Measurements from ENCODE around the gene PBX1. TPM values are rescaled to one million over a fixed set of nuclear protein-coding genes. Genes with fewer than 3 reads are reported as not detected.

The PBX1 gene
- total and polyA plus RNA-seq, 10 of the 15 experiments (the other 5 are each of a cell fraction or from before 2014, with no cell fraction given) = 0.05 to 0.28 (median 0.11) TPM; not detected in 5

- in situ Hi-C loops (cut with MboI) (no loop called here), intact Hi-C loops (cut with micrococcal nuclease; ENCODE audit: unreplicated experiment) (no loop called here)
- ChIA-PET CTCF (no interaction called here), RAD21 (ENCODE audit: unreplicated experiment) (no interaction called here), POLR2A (no interaction called here), SMC1A (ENCODE audit: uncharacterized antibody, unreplicated experiment) (no interaction called here)
- FAIRE-seq (no peak), ATAC-seq (no peak), DNase-seq (ENCODE audit: low read depth, low spot score) (no peak)
- Histone ChIP-seq H2AFZ (ENCODE audit: control insufficient read depth, low read depth, low read length) (no peak overlapping the region), H3K9ac (ENCODE audit: control insufficient read depth, insufficient read depth, low read length) (no peak overlapping the region), H3K9me3 (replicated peaks; ENCODE audit: control insufficient read depth, insufficient read depth, low read length) (no peaks in the 10 kb centered on the region), H4K20me1 (ENCODE audit: control insufficient read depth, insufficient read depth) (no peaks in the 10 kb centered on the region), H3K36me3 (ENCODE audit: control insufficient read depth in 2 of 2, insufficient read depth in 2 of 2, low read length in 1 of 2) (no peaks in the 10 kb centered on the region), H3K4me3 (no peak overlapping the region), H3K27me3 (replicated peaks in 1 of 2; ENCODE audit: control insufficient read depth in 2 of 2, insufficient read depth in 2 of 2, low read length in 1 of 2) (no peaks in the 10 kb centered on the region), H3K79me2 (ENCODE audit: control insufficient read depth, insufficient read depth, low read length) (no peaks in the 10 kb centered on the region), H3K27ac (ENCODE audit: control insufficient read depth, insufficient read depth) (no peak overlapping the region), H3K4me1 (ENCODE audit: control insufficient read depth, insufficient read depth, low read length) (no peaks in the 10 kb centered on the region), H3K4me2 (ENCODE audit: control insufficient read depth, insufficient read depth) (no peak overlapping the region)
- TF ChIP-seq SPI1 (IDR thresholded peaks at IDR 0.05; ENCODE audit: borderline replicate concordance, insufficient read depth, low read depth, low read length) = no peak
- TF ChIP-seq MYC (IDR thresholded peaks at IDR 0.05; ENCODE audit: insufficient read depth, insufficient read length, insufficient replicate concordance, low read length, severe bottlenecking) = no peak
- 17% methylated on average over 3 of the region's 3 CpGs for whole genome bisulfite sequencing (ENCODE audit: insufficient coverage, insufficient replicate concordance, low lambda C conversion rate, missing lambda C conversion rate)
- no TSS peak for BruUV-seq (replicated peaks)
Measured at GRCh38 chr1:164843743-164844500, 284.9 kb downstream of the PBX1 start.

- DNase-seq (ENCODE audit: low read depth, low spot score) = no peak
- FAIRE-seq = no peak
- no peak for ATAC-seq
- in situ Hi-C loops (cut with MboI) = no loop called here
- ChIA-PET SMC1A (ENCODE audit: uncharacterized antibody, unreplicated experiment) (no interaction called here), POLR2A (no interaction called here), RAD21 (ENCODE audit: unreplicated experiment) (no interaction called here), CTCF (interaction anchor here (0.8 kb wide), 1 partner anchor 11 kb away, joined by 3 read pairs; no protein-coding TSS in a partner anchor)
- Histone ChIP-seq H3K9me3 (replicated peaks; ENCODE audit: control insufficient read depth, insufficient read depth, low read length) (no peaks in the 10 kb centered on the region), H3K4me3 (no peak overlapping the region), H2AFZ (ENCODE audit: control insufficient read depth, low read depth, low read length) (no peak overlapping the region), H3K9ac (ENCODE audit: control insufficient read depth, insufficient read depth, low read length) (no peak overlapping the region), H3K4me1 (ENCODE audit: control insufficient read depth, insufficient read depth, low read length) (no peaks in the 10 kb centered on the region), H3K27ac (ENCODE audit: control insufficient read depth, insufficient read depth) (no peak overlapping the region), H3K36me3 (ENCODE audit: control insufficient read depth in 2 of 2, insufficient read depth in 2 of 2, low read length in 1 of 2) (no peaks in the 10 kb centered on the region), H3K79me2 (ENCODE audit: control insufficient read depth, insufficient read depth, low read length) (no peaks in the 10 kb centered on the region), H3K4me2 (ENCODE audit: control insufficient read depth, insufficient read depth) (no peak overlapping the region), H4K20me1 (ENCODE audit: control insufficient read depth, insufficient read depth) (no peaks in the 10 kb centered on the region), H3K27me3 (replicated peaks in 1 of 2; ENCODE audit: control insufficient read depth in 2 of 2, insufficient read depth in 2 of 2, low read length in 1 of 2) (no peaks in the 10 kb centered on the region)
- no TSS peak for BruUV-seq (replicated peaks)
- intact Hi-C loops (cut with micrococcal nuclease; ENCODE audit: unreplicated experiment) = no loop called here
- 13% methylated on average over 13 of the region's 13 CpGs for WGBS (ENCODE audit: insufficient coverage, insufficient replicate concordance, low lambda C conversion rate, missing lambda C conversion rate)
- TF ChIP-seq ZNF622 (IDR thresholded peaks at IDR 0.05) = no peak
- no peak for TF ChIP-seq HCFC1 (IDR thresholded peaks at IDR 0.05; ENCODE audit: low read length)
- TF ChIP-seq FOS (IDR thresholded peaks at IDR 0.05; ENCODE audit: borderline replicate concordance, extremely low read depth, insufficient read length) = no peak
- no peak for TF ChIP-seq MYC (IDR thresholded peaks at IDR 0.05; ENCODE audit: insufficient read depth, insufficient read length, insufficient replicate concordance, low read length, severe bottlenecking)
- no peak for TF ChIP-seq SMARCA5 (IDR thresholded peaks at IDR 0.05)
- no peak for TF ChIP-seq JUNB (IDR thresholded peaks at IDR 0.05)
- no peak for TF ChIP-seq SP1 (IDR thresholded peaks at IDR 0.05; ENCODE audit: low read depth, low read length)
- TF ChIP-seq ETV6 (conservative IDR thresholded peaks at IDR 0.05 in 1 of 2, IDR thresholded peaks at IDR 0.05 in 1 of 2; ENCODE audit: borderline replicate concordance in 1 of 2, low read depth in 1 of 2) = no peak
- TF ChIP-seq ZNF217 (IDR thresholded peaks at IDR 0.05) = no peak
- TF ChIP-seq CHD4 (IDR thresholded peaks at IDR 0.05) = no peak
- no peak for TF ChIP-seq NFYA (IDR thresholded peaks at IDR 0.05; ENCODE audit: borderline replicate concordance, low read depth, low read length)
Measured at GRCh38 chr1:164846731-164847691, 288.0 kb downstream of the PBX1 start.
